GM06990 (cell line): ENCODE results near the gene UTF1.

Experiments
- DNase-seq: peaks from one replicate; pipeline ENCODE4 v3.0.0-alpha.2; 2011; ENCODE audit not compliant: insufficient read length; ENCODE audit errors: extremely low read depth
- H3K27me3 ChIP-seq: replicated peaks from 2 replicates; pipeline ENCODE4 v1.6.0; 2011; ENCODE audit warnings: low read length; ENCODE audit not compliant: control insufficient read depth, insufficient read depth
- H3K36me3 ChIP-seq: 2 replicates; pipeline ENCODE4 v1.5.1; 2011; ENCODE audit warnings: low read length; ENCODE audit not compliant: control insufficient read depth, insufficient read depth
- H3K4me3 ChIP-seq: replicated peaks from 2 replicates; pipeline ENCODE4 v1.5.1; 2011; ENCODE audit warnings: low read depth, mild to moderate bottlenecking, control low read depth, low read length
- CTCF ChIP-seq: IDR thresholded peaks from 2 replicates; pipeline ENCODE4 v1.5.1; 2011; ENCODE audit warnings: low read length, control low read depth, mild to moderate bottlenecking, inconsistent platforms; ENCODE audit not compliant: insufficient read depth, poor library complexity, severe bottlenecking

The UTF1 gene

GRCh38 chr10:133230044-133230361 is at the start of gene UTF1:
TSS of gene UTF1 (plus strand) at chr10:133230217. CDS start at chr10:133230289, 72 bp downstream.
- peaks cover 3% of the 10 kb centered on the region; the same call in 1 of the 2 replicates for H3K27me3 ChIP-seq
- H3K36me3 ChIP-seq: no peaks in the 10 kb centered on the region
- no peak within 1 kb of the TSS for H3K4me3 ChIP-seq
- no peak for TF ChIP-seq CTCF
- DNase-seq: no peak

GRCh38 chr10:133180965-133181639 is 48.9 kb upstream of the UTF1 start:
- DNase-seq: no peak
- no peak for TF ChIP-seq CTCF
- no peaks in the 10 kb centered on the region for H3K36me3 ChIP-seq
- H3K4me3 ChIP-seq: no peak overlapping the region
- H3K27me3 ChIP-seq: no peaks in the 10 kb centered on the region

GRCh38 chr10:133182190-133182589 is 47.8 kb upstream of the UTF1 start:
- Histone ChIP-seq H3K4me3 (no peak overlapping the region), H3K27me3 (no peaks in the 10 kb centered on the region), H3K36me3 (no peaks in the 10 kb centered on the region)
- TF ChIP-seq CTCF: no peak
- DNase-seq: no peak

GRCh38 chr10:133182791-133183645 is 47.0 kb upstream of the UTF1 start:
- DNase-seq: no peak
- H3K27me3 ChIP-seq: no peaks in the 10 kb centered on the region
- no peaks in the 10 kb centered on the region for H3K36me3 ChIP-seq
- H3K4me3 ChIP-seq: no peak overlapping the region
- TF ChIP-seq CTCF: no peak

GRCh38 chr10:133183646-133184378 is 46.2 kb upstream of the UTF1 start:
- no peaks in the 10 kb centered on the region for H3K27me3 ChIP-seq
- no peak for TF ChIP-seq CTCF
- H3K4me3 ChIP-seq: no peak overlapping the region
- DNase-seq: no peak
- H3K36me3 ChIP-seq: no peaks in the 10 kb centered on the region
